ENCODE data around the gene MLC1. TPM values are rescaled to one million over a fixed set of nuclear protein-coding genes. Genes with fewer than 3 reads are reported as not detected.

The MLC1 gene
- total RNA-seq = not detected

GRCh38 chr22:50085211-50085972 lies at the start of gene MLC1:
Gene MLC1, minus strand, starts transcription at chr22:50085426. Its CDS starts 524 bp downstream, at chr22:50084902.

GRCh38 chr22:50089682-50090411 lies 4.6 kb upstream of the MLC1 start, which contains the start of gene MOV10L1:
Gene MOV10L1, plus strand, starts transcription at chr22:50090006. Its CDS starts 83 bp downstream, at chr22:50090089.

GRCh38 chr22:50058061-50058905 lies 26.9 kb downstream of the MLC1 start, which contains the start of gene TTLL8:
Gene TTLL8, minus strand, starts transcription at chr22:50058298.

GRCh38 chr22:50012211-50013181 lies 72.7 kb downstream of the MLC1 start, which contains the start of gene IL17REL:
Gene IL17REL, minus strand, starts transcription at chr22:50012765. Its CDS starts 119 bp downstream, at chr22:50012646.

Other genes with a start within 250 kb of the MLC1 start
- gene ZBED4, start 231.6 kb downstream of the MLC1 start, total RNA-seq = 10 to 100 TPM; 15.8 to 18.3 TPM
- 10 to 100 TPM; 25.5 to 35.0 TPM for gene ALG12, start 167.0 kb downstream of the MLC1 start, total RNA-seq
- gene CRELD2, start 166.8 kb downstream of the MLC1 start, total RNA-seq = 10 to 100 TPM; 39.6 to 64.3 TPM
- gene PIM3, start 124.7 kb downstream of the MLC1 start, total RNA-seq = 10 to 100 TPM; 44.0 to 65.3 TPM
- gene IL17REL, start 72.7 kb downstream of the MLC1 start, total RNA-seq = not detected
- gene TTLL8, start 27.1 kb downstream of the MLC1 start, total RNA-seq = not detected
- gene MOV10L1, start 4.6 kb upstream of the MLC1 start, total RNA-seq = under 1 TPM in 1 of 2 donors, not detected in 1; 0.34 TPM
- under 1 TPM; 0.33 to 0.69 TPM for gene PANX2, start 85.3 kb upstream of the MLC1 start, total RNA-seq
- 10 to 100 TPM; 28.2 to 44.0 TPM for gene TRABD, start 100.5 kb upstream of the MLC1 start, total RNA-seq
- gene SELENOO, start 115.6 kb upstream of the MLC1 start, total RNA-seq = 10 to 100 TPM; 22.4 to 35.3 TPM
- gene TUBGCP6, start 159.6 kb upstream of the MLC1 start, total RNA-seq = 10 to 100 TPM; 24.6 to 24.8 TPM
- 10 to 100 TPM; 24.8 to 26.0 TPM for gene HDAC10, start 165.8 kb upstream of the MLC1 start, total RNA-seq
- 10 to 100 TPM; 20.6 to 21.7 TPM for gene MAPK12, start 176.3 kb upstream of the MLC1 start, total RNA-seq
- 1 to 10 TPM; 1.7 to 2.1 TPM for gene MAPK11, start 185.0 kb upstream of the MLC1 start, total RNA-seq
- 10 to 100 TPM; 56.3 to 66.1 TPM for gene PLXNB2, start 222.2 kb upstream of the MLC1 start, total RNA-seq
- gene DENND6B, start 241.6 kb upstream of the MLC1 start, total RNA-seq = 1 to 10 TPM in 1 of 2 donors, under 1 TPM in 1; 0.67 to 2.8 TPM